Putamen (tissue), 1 donor: ENCODE results near the gene UBE2Q2.

Source experiments
- DNase-seq: peaks from one replicate; pipeline ENCODE4 v3.0.0-alpha.2; 2016; ENCODE audit warnings: low spot score

Gene UBE2Q2

DNA sequence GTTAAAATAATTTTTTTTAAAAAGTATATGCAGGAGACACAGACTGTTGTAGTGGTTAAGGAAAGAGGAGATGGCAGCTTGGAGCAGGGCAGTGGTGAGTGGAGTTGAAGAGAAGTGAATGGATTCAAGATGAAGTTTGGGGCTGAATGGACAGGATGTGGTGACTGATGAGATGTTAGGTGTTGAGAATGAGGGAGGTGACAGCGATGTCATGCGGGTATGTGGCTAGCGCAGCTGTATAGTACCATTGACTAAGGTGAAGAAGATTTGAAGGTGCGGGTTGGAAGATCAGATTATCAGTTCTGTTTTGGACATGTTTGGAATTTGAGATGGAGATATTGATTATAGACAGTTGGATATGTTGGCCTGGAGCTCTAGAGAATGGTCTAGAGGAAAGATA lies 80.5 kb downstream of the UBE2Q2 start:
- DNase-seq = no peak

DNA sequence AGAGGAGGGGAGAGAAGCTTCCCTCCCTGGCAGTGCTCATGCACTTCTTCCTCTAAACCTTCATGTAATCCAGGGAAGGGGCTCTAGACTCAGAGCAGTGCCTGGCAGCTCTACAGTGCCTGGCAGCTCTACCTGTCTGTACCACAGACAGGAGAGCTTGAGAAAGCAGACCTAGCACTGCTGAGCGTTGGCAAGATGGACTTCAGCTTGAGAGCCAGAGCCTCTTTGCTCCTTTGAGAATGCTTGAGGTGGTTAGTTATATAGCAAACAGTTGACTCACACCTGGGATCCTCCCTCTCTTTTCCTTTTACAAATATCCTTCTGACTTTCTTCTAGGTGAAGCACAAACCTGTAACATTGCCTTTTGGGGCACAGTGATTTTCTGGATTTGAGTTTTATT lies 81.3 kb downstream of the UBE2Q2 start:
- DNase-seq = no peak

DNA sequence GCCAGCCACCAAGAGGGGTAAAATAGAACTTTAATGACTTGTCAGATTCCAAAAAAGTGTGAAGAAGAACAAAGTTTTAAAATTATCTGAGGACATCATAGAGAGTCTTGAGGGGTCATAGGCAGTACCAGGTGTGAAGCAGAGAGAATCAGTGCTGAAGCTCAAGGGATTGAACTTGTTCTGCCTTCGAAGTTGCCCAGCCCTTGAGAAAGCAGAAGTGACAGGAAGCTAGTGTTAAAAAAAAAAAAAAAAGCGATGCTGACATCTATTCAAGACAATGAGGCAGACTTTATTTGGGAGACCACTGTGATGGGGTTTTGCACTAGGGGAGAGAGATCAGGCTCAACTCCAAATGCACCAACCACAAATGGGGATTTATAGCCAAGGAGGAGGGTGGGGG lies 82.2 kb downstream of the UBE2Q2 start:
- DNase-seq = no peak

DNA sequence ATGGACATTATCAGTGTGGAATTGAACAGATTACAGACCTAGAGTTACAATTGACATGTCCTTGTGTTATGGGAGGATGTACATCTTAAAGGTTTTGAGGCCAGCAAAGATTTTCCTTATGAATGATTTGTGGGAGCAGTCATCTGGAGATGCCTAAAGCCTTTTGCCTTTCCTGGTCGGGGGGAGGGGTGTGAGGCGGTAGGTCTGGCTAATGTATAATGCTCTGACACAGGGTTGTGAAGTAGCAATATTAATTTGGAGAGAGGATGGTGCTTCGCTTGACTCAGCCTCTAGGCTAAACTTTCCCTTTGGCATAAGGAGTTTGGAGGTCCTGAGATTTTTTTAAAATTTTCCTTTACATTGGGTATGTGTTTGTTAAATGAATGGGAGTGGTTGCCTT lies 83.7 kb downstream of the UBE2Q2 start:
- DNase-seq = no peak

DNA sequence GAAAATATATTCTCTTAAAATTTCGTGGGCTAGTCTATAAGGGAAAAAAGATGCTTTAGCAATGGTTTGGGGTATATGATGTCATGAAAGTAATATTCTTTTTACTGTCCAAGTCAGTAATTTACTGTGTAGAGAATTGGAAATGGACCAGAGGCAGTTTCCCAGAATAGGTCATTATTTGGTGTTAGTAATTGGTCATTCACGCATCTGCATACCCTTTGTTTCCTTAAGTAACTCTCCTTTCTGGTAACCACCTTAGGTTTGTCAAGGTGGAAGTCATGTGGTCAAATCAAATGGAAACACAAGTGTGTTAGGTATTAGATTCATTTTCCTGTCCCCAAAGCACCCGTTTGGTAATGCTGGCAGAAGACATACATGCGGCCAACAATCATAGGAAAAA lies 84.4 kb downstream of the UBE2Q2 start:
- DNase-seq = no peak

DNA sequence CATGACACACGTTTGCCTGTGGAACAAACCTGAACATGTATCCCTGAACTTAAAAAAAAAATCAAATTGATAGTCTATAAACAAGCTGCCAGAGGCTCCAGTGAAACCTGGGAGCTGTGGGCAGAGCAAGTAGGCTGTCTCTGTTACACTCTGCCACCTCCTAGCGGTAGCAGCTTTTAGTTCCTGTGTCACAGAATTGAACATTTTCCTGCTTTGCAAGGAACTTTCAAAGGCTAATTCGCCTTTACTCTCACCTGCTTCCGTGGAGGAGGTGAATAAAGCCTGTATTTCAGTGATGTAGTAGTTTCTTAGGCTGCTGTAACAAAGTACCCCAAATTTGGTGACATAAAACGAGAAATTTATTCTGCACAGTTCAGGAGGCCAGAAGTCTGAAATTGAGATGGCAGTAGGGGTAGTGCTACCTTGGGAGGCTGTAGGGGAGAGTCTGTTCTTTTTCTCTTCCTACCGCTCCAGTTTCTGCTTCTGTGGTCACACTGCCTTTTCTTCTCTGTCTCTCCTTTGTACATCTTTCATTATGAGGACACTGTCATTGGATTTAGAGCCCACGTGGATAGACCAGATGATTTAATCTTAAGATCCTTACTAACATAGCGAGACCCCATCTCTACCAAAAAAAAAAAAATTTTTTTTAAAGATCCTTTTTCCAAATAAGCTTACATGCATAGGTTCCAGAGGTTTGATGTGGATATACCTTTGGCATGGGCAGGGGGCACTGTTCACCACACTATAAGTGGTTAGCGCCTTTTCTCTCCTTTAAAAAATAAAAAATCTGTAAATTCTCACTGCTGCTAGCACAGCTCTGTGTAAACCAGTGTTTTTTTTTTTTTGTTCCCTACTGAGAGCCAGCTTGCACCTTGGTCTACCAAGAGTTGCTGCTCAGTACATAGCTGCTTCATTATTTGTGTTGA lies 85.7 kb downstream of the UBE2Q2 start:
- no peak for DNase-seq

DNA sequence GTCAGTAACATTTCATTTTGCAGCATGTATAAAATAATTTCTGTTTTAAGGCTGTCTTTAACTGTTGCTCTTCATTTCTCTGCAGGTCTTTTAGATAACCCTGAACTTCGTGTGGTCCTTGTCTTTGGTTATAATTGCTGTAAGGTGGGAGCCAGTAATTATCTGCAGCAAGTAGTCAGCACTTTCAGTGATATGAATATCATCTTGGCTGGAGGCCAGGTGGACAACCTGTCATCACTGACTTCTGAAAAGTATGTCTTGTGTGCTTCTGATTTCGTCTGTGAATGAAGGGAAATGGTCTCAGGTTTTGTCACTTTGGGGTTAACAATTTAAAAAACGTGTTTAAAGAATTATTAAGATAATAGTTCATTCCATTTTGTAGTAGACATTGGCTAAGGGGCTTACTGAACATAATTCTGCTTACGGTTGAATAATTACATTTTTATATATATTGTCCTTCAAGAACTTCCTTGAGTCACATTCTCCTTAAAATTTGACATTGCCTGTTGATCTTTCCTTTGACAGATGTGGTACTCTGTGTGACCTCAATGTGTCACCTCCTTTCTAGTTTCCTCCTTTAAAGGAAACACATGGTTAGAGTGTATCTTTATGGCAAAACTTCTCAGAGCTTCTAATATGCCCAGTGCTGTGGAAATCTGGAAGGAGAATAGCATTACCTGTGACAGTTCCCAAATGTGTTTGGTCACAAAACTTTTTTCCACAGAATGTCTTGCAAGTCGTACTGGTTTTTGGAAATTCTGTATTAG lies 86.7 kb downstream of the UBE2Q2 start:
- no peak for DNase-seq

DNA sequence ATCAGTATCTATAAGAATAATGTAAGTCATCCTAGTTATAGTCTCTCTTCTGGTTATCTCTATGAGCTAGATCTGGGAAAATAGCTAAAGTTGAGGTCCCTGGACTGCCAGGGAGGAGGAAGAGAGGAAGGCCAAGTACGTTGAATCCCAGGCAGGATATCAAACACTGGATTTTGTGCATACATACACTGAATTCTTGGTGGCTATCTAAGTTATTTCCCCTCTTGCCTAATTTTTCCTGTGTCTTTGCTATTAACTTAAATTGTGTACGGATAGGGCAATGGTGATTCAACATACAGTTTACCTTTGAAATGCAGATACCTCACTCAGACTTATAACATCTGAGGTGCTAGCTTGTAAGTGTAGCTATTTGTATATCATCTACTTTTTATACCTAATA lies 87.6 kb downstream of the UBE2Q2 start:
- no peak for DNase-seq

DNA sequence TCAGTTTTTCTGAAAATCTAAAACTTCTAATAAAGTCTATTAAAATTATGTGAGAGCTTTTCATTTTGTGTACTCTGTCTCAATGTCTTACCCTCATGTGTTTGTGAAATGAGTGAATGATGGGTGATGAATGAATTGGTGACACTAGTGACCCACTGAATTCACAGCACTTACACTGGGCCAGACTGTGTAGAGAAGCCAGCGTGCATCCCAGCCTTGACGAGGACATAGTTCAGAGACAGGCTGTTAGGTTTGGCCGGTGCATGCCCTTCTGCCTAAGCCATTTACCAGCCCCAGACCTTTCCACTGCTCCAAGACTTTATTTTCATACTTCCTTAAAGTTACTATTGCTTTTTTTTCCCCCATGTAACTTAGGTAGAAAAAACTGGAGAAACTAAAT lies 99.2 kb downstream of the UBE2Q2 start:
- no peak for DNase-seq

DNA sequence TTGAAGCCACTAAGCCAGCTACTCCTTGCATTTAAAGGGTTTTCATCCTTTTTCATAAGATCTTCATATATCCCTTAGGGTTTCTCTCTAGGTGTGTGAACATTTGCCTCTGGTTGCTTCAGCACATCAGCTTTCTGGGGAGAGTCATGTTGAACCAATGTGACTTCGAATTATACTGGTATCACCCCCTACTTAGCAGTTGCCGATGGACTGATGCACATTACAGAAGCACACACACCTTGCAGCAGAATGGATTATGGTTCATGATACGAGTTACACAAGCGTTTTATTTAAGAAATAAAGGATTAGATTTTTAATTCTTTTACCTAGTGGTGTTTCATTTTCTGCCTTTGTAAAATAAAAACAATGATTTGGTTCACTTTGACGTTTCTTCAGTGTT lies 100.0 kb downstream of the UBE2Q2 start:
- no peak for DNase-seq

DNA sequence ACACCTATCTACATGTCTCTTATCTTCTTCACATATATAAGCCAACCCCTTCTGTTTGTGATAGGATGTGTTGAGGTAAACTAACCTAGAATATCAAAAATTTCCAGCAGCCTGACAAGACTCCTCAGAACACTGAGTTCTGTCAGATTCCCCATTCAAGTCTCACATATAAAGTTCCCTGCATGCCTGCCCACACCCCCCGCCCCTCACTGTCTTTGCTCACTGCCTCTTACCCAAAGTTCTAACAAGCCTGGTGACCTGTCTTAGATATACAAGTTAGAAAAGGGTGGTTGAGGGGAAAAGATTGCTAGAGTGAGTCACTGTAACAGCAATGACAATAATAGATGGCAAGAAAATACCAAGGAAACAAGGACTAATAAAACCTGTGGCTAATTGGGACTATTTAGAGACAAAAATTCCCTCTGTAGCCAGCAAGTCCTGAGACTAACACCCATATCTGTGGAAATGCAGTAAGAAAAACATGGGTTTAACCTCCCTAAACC lies 100.5 kb downstream of the UBE2Q2 start:
- no peak for DNase-seq

DNA sequence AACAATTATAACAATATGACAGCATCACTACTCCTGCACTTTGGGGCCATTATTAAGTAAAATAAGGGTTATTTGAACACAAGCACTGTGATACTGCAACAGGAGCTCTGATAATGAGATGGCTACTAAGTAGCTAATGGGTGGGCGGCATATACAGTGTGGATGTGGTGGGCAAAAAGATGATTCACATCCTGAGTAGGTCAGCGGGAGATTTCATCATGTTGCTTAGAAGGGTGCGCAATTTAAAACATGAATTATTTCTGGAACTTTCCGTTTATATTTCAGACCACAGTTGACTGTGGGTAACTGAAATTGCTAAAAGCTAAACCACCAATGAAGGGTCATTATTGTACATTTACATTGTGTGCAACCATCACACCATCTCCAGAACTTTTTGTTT lies 102.7 kb downstream of the UBE2Q2 start:
- DNase-seq = no peak

DNA sequence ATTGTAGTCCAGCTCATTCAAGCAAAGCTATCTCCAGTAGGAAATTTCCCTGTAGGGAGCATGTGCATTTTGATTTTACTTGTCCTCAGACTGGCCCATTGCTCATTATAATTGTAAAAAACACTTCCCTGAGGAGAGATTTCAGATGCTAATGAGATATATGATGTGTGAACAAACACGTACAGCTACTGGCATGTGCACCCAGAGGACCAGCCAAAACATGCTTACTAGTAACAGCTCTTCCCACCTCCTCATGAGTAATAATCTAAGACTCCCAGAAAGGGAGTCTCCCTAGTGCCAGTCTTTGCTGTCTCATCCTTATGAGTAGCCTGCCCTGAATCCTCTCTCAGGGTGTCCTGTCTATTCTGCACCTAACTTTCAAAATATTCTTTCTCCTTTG lies 103.8 kb downstream of the UBE2Q2 start:
- DNase-seq = no peak

DNA sequence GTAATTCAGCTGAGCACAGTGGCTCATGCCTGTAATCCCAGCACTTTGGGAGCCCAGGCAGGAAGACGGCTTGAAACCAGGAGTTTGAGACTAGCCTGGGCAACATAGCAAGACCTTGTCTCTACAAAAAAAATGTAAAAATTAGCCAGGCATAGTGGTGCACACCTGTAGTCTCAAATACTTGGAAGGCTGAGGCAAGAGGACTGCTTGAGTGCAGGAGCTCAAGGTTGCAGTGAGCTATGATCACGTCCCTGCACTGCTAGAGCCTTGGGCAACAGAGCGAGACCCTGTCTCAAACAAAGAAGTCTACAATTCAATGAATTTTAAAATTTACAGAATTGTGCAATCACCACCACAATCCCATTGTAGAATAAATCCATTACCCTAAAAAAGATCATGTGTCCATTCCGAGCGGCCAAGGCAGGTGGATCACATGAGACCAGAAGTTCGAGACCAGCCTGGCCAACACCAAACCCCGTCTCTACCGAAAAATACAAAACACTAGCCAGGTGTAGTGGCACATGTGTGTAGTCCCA lies 105.6 kb downstream of the UBE2Q2 start:
- DNase-seq = no peak
